Nephron progenitor cell (in vitro differentiated cells): ENCODE measurements around the gene C19orf85.

Experiments used
- DNase-seq: peaks from one replicate; pipeline ENCODE4 v3.0.0; 2021
- H3K27ac Mint-ChIP-seq: 2 replicates; pipeline ENCODE4 v1.8.0; 2021; ENCODE audit warnings: mild to moderate bottlenecking, moderate library complexity, mixed read lengths
- H3K27me3 Mint-ChIP-seq: 2 replicates; pipeline ENCODE4 v1.8.0; 2021; ENCODE audit warnings: mild to moderate bottlenecking, low read depth, mixed read lengths; ENCODE audit not compliant: poor library complexity
- H3K36me3 Mint-ChIP-seq: 2 replicates; pipeline ENCODE4 v1.8.0; 2021; ENCODE audit warnings: low read depth, mixed read lengths
- H3K4me1 Mint-ChIP-seq: 2 replicates; pipeline ENCODE4 v1.8.0; 2021; ENCODE audit warnings: mixed read lengths
- H3K4me3 Mint-ChIP-seq: 2 replicates; pipeline ENCODE4 v1.8.0; 2021; ENCODE audit warnings: mild to moderate bottlenecking, moderate library complexity, mixed read lengths
- H3K9me3 Mint-ChIP-seq: 2 replicates; pipeline ENCODE4 v1.8.0; 2021; ENCODE audit warnings: mild to moderate bottlenecking, moderate library complexity, mixed read lengths
- CTCF ChIP-seq: fragments of 200-600 bp; sonication (generic); IDR thresholded peaks from 2 replicates; pipeline ENCODE4 v1.5.0; 2021; ENCODE audit warnings: antibody characterized with exemption

Gene C19orf85

GRCh38 chr19:55437410-55437809, 27.1 kb downstream of the C19orf85 start:
- peaks cover 10% of the 10 kb centered on the region for H3K9me3 Mint-ChIP-seq
- H3K36me3 Mint-ChIP-seq: no peaks in the 10 kb centered on the region
- peak; percentile 93 for DNase-seq
- H3K4me1 Mint-ChIP-seq: peaks cover 16% of the 10 kb centered on the region
- no peak for TF ChIP-seq CTCF
- no peaks in the 10 kb centered on the region for H3K27me3 Mint-ChIP-seq
- no peak overlapping the region for H3K4me3 Mint-ChIP-seq
- no peak overlapping the region for H3K27ac Mint-ChIP-seq

GRCh38 chr19:55436847-55437246, 27.7 kb downstream of the C19orf85 start:
- Mint-ChIP-seq H3K27ac (no peak overlapping the region), H3K9me3 (peaks cover 10% of the 10 kb centered on the region), H3K27me3 (no peaks in the 10 kb centered on the region), H3K4me1 (peaks cover 16% of the 10 kb centered on the region), H3K4me3 (no peak overlapping the region), H3K36me3 (no peaks in the 10 kb centered on the region)
- DNase-seq: no peak
- TF ChIP-seq CTCF: no peak

DNA sequence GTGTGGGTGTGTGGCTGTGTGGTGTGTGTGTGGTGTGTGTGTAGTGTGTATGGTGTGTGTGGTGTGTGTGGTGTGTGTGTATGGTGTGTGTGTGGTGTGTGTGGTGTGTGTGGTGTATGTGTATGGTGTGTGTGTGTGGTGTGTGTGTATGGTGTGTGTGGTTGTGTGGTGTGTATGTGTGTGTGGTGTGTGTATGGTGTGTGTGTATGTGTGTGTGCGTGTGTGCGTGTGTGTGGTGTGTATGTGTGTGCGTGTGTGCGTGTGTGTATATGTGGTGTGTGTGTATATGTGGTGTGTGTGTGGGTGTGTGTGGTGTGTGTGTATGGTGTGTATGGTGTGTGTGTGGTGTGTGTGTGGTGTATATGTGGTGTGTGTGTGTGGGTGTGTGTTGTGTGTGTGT, 29.5 kb downstream of the C19orf85 start:
- TF ChIP-seq CTCF: no peak
- DNase-seq: no peak
- Mint-ChIP-seq H3K27me3 (peaks cover 6% of the 10 kb centered on the region), H3K36me3 (no peaks in the 10 kb centered on the region), H3K27ac (no peak overlapping the region), H3K4me1 (peaks cover 5% of the 10 kb centered on the region), H3K9me3 (peaks cover 6% of the 10 kb centered on the region), H3K4me3 (no peak overlapping the region)

DNA sequence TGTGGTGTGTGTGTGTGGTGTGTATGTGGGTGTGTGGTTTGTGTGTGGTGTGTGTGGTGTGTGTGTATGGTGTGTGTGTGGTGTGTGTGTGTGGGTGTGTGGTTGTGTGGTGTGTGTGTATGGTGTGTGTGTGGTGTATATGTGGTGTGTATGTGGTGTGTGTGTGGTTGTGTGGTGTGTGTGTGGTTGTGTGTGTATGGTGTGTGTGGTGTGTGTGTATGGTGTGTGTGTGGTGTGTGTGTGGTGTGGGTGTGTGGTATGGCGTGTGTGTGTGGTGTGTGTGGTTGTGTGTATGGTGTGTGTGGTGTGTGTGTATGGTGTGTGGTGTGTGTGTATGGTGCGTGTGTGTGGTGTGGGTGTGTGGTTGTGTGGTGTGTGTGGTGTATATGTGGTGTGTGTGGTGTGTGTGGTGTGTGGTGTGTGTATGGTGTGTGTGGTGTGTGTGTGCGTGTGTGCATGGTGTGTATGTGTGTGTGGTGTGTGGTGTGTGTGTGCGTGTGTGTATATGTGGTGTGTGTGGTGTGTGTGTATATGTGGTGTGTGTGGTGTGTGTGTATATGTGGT, 30.1 kb downstream of the C19orf85 start:
- no peak for TF ChIP-seq CTCF
- no peak overlapping the region for H3K4me3 Mint-ChIP-seq
- H3K36me3 Mint-ChIP-seq: no peaks in the 10 kb centered on the region
- peaks cover 4% of the 10 kb centered on the region for H3K9me3 Mint-ChIP-seq
- no peak for DNase-seq
- H3K27ac Mint-ChIP-seq: no peak overlapping the region
- H3K27me3 Mint-ChIP-seq: peaks cover 6% of the 10 kb centered on the region
- H3K4me1 Mint-ChIP-seq: peaks cover 5% of the 10 kb centered on the region

DNA sequence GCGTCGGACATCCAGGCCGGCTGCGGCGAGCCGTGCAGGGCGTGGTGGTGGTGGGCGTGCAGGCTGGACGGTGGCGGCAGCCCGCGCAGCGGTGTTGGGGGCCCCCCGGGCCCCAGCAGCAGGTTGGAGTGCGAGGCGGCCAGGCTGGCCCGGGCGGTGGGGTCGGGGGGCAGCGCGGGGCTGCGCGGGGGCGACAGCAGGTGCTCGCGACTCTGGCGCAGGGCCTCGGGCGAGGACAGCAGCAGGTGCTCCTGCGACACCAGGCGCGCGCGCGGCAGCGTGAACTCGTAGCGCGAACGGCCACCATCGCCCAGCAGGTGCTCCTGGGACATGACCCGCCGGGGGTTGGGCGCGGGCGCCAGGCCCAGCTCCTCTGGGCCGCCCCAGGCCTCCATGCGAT, 31.3 kb downstream of the C19orf85 start:
- Mint-ChIP-seq H3K36me3 (no peaks in the 10 kb centered on the region), H3K4me1 (peaks cover 5% of the 10 kb centered on the region), H3K4me3 (no peak overlapping the region), H3K27ac (no peak overlapping the region), H3K9me3 (no peaks in the 10 kb centered on the region), H3K27me3 (peaks cover 10% of the 10 kb centered on the region)
- no peak for DNase-seq
- no peak for TF ChIP-seq CTCF

GRCh38 chr19:55432241-55432959, 32.2 kb downstream of the C19orf85 start:
- no peaks in the 10 kb centered on the region for H3K9me3 Mint-ChIP-seq
- H3K27ac Mint-ChIP-seq: no peak overlapping the region
- H3K36me3 Mint-ChIP-seq: no peaks in the 10 kb centered on the region
- DNase-seq: no peak
- no peak overlapping the region for H3K4me3 Mint-ChIP-seq
- H3K4me1 Mint-ChIP-seq: peaks cover 2% of the 10 kb centered on the region
- TF ChIP-seq CTCF: no peak
- peaks cover 15% of the 10 kb centered on the region for H3K27me3 Mint-ChIP-seq
